Parathyroid adenoma (tissue), 2 donors: ENCODE results near the gene CEACAM8.

Experiments
- H2AFZ ChIP-seq: fragments of 300-600 bp; sonication (generic); one replicate; pipeline ENCODE4 v1.7.0; 2017; ENCODE audit warnings: antibody characterized with exemption, mild to moderate bottlenecking
- H3K27ac ChIP-seq: fragments of 300-600 bp; sonication (generic); one replicate; pipeline ENCODE4 v1.7.0; 2017
- H3K27me3 ChIP-seq: fragments of 300-600 bp; sonication (generic); one replicate; pipeline ENCODE4 v1.7.0; 2017; ENCODE audit warnings: low read length; ENCODE audit not compliant: control insufficient read depth, insufficient read depth
- H3K36me3 ChIP-seq: fragments of 300-600 bp; sonication (generic); one replicate; pipeline ENCODE4 v1.7.0; 2017; ENCODE audit warnings: low read length; ENCODE audit not compliant: control insufficient read depth, insufficient read depth
- H3K4me1 ChIP-seq: fragments of 300-600 bp; sonication (generic); one replicate; pipeline ENCODE4 v1.7.0; 2017; ENCODE audit warnings: control low read depth
- H3K4me2 ChIP-seq: fragments of 300-600 bp; sonication (generic); one replicate; pipeline ENCODE4 v1.7.0; 2017; ENCODE audit warnings: low read length
- H3K4me3 ChIP-seq: fragments of 300-600 bp; sonication (generic); one replicate; pipeline ENCODE4 v1.7.0; 2017; ENCODE audit warnings: low read depth, low read length
- H3K79me2 ChIP-seq: fragments of 300-600 bp; sonication (generic); one replicate; pipeline ENCODE4 v1.7.0; 2017; ENCODE audit warnings: control low read depth
- H3K9ac ChIP-seq: fragments of 300-600 bp; sonication (generic); one replicate; pipeline ENCODE4 v1.7.0; 2017; ENCODE audit warnings: mild to moderate bottlenecking
- H3K9me3 ChIP-seq: fragments of 300-600 bp; sonication (generic); one replicate; pipeline ENCODE4 v1.7.0; 2017; ENCODE audit warnings: low read length; ENCODE audit not compliant: control insufficient read depth
- CTCF ChIP-seq: fragments of 300-600 bp; sonication (generic); IDR thresholded peaks from one replicate; pipeline ENCODE4 v1.7.0; 2017; ENCODE audit warnings: antibody characterized with exemption, mild to moderate bottlenecking
- donor health status: primary hyperparathyroidism.

The CEACAM8 gene

GRCh38 chr19:42606660-42607351 is 12.1 kb upstream of the CEACAM8 start:
- no peak overlapping the region for H2AFZ ChIP-seq
- no peak overlapping the region for H3K9ac ChIP-seq
- H3K9me3 ChIP-seq = no peaks in the 10 kb centered on the region
- no peaks in the 10 kb centered on the region for H3K79me2 ChIP-seq
- no peak overlapping the region for H3K4me3 ChIP-seq
- H3K4me2 ChIP-seq = no peak overlapping the region
- H3K27ac ChIP-seq = no peak overlapping the region
- H3K27me3 ChIP-seq = no peaks in the 10 kb centered on the region
- peak; percentile 77 for TF ChIP-seq CTCF
- H3K4me1 ChIP-seq = no peaks in the 10 kb centered on the region
- H3K36me3 ChIP-seq = no peaks in the 10 kb centered on the region

GRCh38 chr19:42601811-42602443 is 7.2 kb upstream of the CEACAM8 start:
- Histone ChIP-seq H3K79me2 (no peaks in the 10 kb centered on the region), H3K9me3 (no peaks in the 10 kb centered on the region), H3K4me2 (no peak overlapping the region), H3K27ac (no peak overlapping the region), H3K27me3 (no peaks in the 10 kb centered on the region), H3K36me3 (no peaks in the 10 kb centered on the region), H2AFZ (no peak overlapping the region), H3K4me1 (no peaks in the 10 kb centered on the region), H3K9ac (no peak overlapping the region), H3K4me3 (no peak overlapping the region)
- no peak for TF ChIP-seq CTCF

GRCh38 chr19:42596391-42597072 is 1.8 kb upstream of the CEACAM8 start:
- Histone ChIP-seq H3K4me1 (no peaks in the 10 kb centered on the region), H2AFZ (no peak overlapping the region), H3K9ac (no peak overlapping the region), H3K4me3 (no peak overlapping the region), H3K36me3 (no peaks in the 10 kb centered on the region), H3K4me2 (no peak overlapping the region), H3K27ac (no peak overlapping the region), H3K9me3 (no peaks in the 10 kb centered on the region), H3K27me3 (no peaks in the 10 kb centered on the region), H3K79me2 (no peaks in the 10 kb centered on the region)
- TF ChIP-seq CTCF = peak; percentile 88

- no peak overlapping the region for H3K9ac ChIP-seq
- no peak overlapping the region for H3K4me2 ChIP-seq
- H2AFZ ChIP-seq = no peak overlapping the region
- no peaks in the 10 kb centered on the region for H3K4me1 ChIP-seq
- no peak for TF ChIP-seq CTCF
- H3K36me3 ChIP-seq = no peaks in the 10 kb centered on the region
- no peaks in the 10 kb centered on the region for H3K79me2 ChIP-seq
- no peak overlapping the region for H3K27ac ChIP-seq
- no peaks in the 10 kb centered on the region for H3K27me3 ChIP-seq
- no peaks in the 10 kb centered on the region for H3K9me3 ChIP-seq
- no peak overlapping the region for H3K4me3 ChIP-seq
These were observed 937 bp upstream of the CEACAM8 start for GRCh38 chr19:42595550-42596172.
